Lung (tissue), 12 donors: ENCODE results near the gene FBXO40. TPM values are rescaled to one million over a fixed set of nuclear protein-coding genes. Genes with fewer than 3 reads are reported as not detected.

ENCODE experiments used
- ATAC-seq: fragments of 200-7000 bp; cut with Tn5 transposase; one replicate; pipeline ENCODE4 v1.9.1; 2020; ENCODE audit warnings: moderate number of reproducible peaks; ENCODE audit not compliant: insufficient read depth, low FRiP score
- DNase-seq, 3 donors: peaks; one replicate each; pipeline ENCODE4 v3.0.0-alpha.2; 2013 to 2017
- H3K27ac ChIP-seq, 2 donors: one replicate each; pipeline ENCODE4 v1.5.1; 2013; ENCODE audit warnings: mild to moderate bottlenecking in 2 of 2, moderate library complexity in 2 of 2, control low read depth in 1 of 2, inconsistent platforms in 1 of 2, low read depth in 1 of 2, low read length in 1 of 2
- H3K27me3 ChIP-seq, 3 donors: one replicate each; pipeline ENCODE4 v1.5.1; 2013; ENCODE audit warnings: low read length in 2 of 3; ENCODE audit not compliant: control insufficient read depth in 3 of 3, insufficient read depth in 3 of 3
- H3K36me3 ChIP-seq, 4 donors: one replicate each; pipeline ENCODE4 v1.5.1; 2013; ENCODE audit warnings: low read length in 4 of 4, mild to moderate bottlenecking in 1 of 4, moderate library complexity in 1 of 4; ENCODE audit not compliant: control insufficient read depth in 4 of 4, insufficient read depth in 4 of 4
- H3K4me1 ChIP-seq, 5 donors: one replicate each; pipeline ENCODE4 v1.5.1; 2013; ENCODE audit warnings: low read length in 5 of 5, mild to moderate bottlenecking in 2 of 5, moderate library complexity in 1 of 5; ENCODE audit not compliant: control insufficient read depth in 5 of 5, insufficient read depth in 5 of 5
- H3K4me3 ChIP-seq: one replicate; pipeline ENCODE4 v1.5.1; 2013; ENCODE audit warnings: mild to moderate bottlenecking, control low read depth, moderate library complexity
- H3K9ac ChIP-seq, 2 donors: one replicate each; pipeline ENCODE4 v1.5.1; 2013; ENCODE audit warnings: low read length in 2 of 2, control low read depth in 1 of 2; ENCODE audit not compliant: insufficient read depth in 1 of 2
- H3K9me3 ChIP-seq, 4 donors: one replicate each; pipeline ENCODE4 v1.5.1; 2013; ENCODE audit warnings: low read length in 3 of 4, mild to moderate bottlenecking in 1 of 4, moderate library complexity in 1 of 4; ENCODE audit not compliant: control insufficient read depth in 4 of 4, insufficient read depth in 3 of 4
- CTCF ChIP-seq: IDR thresholded peaks from 2 replicates; pipeline ENCODE4 v1.5.1; 2012; ENCODE audit warnings: mild to moderate bottlenecking; ENCODE audit errors: control extremely low read depth, extremely low read depth
- WGBS, 2 donors: extraction: QIAGEN DNeasy Blood & Tissue Kit; methylation state at CpG; one replicate each; pipeline ENCODE4 v1.1.7; 2013; 5-methylcytosine and 5-hydroxymethylcytosine counted together
- polyA plus RNA-seq, 2 donors: library from polyadenylated mRNA; stranded (reverse); fragments of 200-250 nt; gene quantifications; one replicate each; pipeline ENCODE4 v1.2.1, GENCODE V29; 2013
- total RNA-seq, 2 donors: library from RNA; depleted of rRNA in 1 of 2; stranded (reverse); fragments of >200 nt in 1 of 2; gene quantifications; one replicate each; pipeline ENCODE4 v1.2.1, GENCODE V29; 2014 to 2021
- donor health status: control.
- donor health status: control.
- donor health status: Bipolar disorder and iron deficiency.
- donor health status: healthy.
- donor health status: DM: yes; HTN: yes; CAD: no.

FBXO40 gene
- total and polyA plus RNA-seq, 4 donors, result 0.03 to 0.06 TPM; not detected in 2

- no peaks in the 10 kb centered on the region for H3K27me3 ChIP-seq
- no peak for TF ChIP-seq CTCF
- no peak overlapping the region for H3K9ac ChIP-seq
- no peak overlapping the region for H3K27ac ChIP-seq
- no peaks in the 10 kb centered on the region for H3K9me3 ChIP-seq
- peaks cover 0 to 6% (median 0%) of the 10 kb centered on the region in 4 donors for H3K36me3 ChIP-seq
- no peak overlapping the region for H3K4me3 ChIP-seq
- DNase-seq (no peak), ATAC-seq (no peak)
- 95 to 96% methylated on average over 2 of the region's 2 CpGs for WGBS, 2 donors
- H3K4me1 ChIP-seq, result no peaks in the 10 kb centered on the region
Measured at GRCh38 chr3:121641127-121641526, 47.9 kb downstream of the FBXO40 start.

GRCh38 chr3:121642601-121643314 is 49.6 kb downstream of the FBXO40 start:
- 81 to 82% methylated on average over 9 of the region's 9 CpGs for WGBS, 2 donors

GRCh38 chr3:121645054-121645453 is 51.9 kb downstream of the FBXO40 start:
- Histone ChIP-seq H3K27ac (no peak overlapping the region), H3K4me1 (peaks cover 0 to 9% (median 0%) of the 10 kb centered on the region in 5 donors), H3K4me3 (no peak overlapping the region), H3K9me3 (no peaks in the 10 kb centered on the region), H3K9ac (no peak overlapping the region), H3K27me3 (no peaks in the 10 kb centered on the region), H3K36me3 (peaks cover 0 to 6% (median 0%) of the 10 kb centered on the region in 4 donors)
- no peak for DNase-seq
- 94 to 97% methylated on average over 5 of the region's 5 CpGs for WGBS, 2 donors
- ATAC-seq, result no peak
- TF ChIP-seq CTCF, result no peak

More at GRCh38 chr3:121642601-121643314, 49.6 kb downstream of the FBXO40 start:
- DNase-seq, result no peak
- Histone ChIP-seq H3K36me3 (peaks cover 0 to 6% (median 0%) of the 10 kb centered on the region in 4 donors), H3K9me3 (no peaks in the 10 kb centered on the region), H3K9ac (no peak overlapping the region), H3K27me3 (no peaks in the 10 kb centered on the region), H3K4me3 (no peak overlapping the region), H3K4me1 (no peaks in the 10 kb centered on the region), H3K27ac (no peak overlapping the region)
- TF ChIP-seq CTCF, result no peak
- ATAC-seq, result no peak
